GM12878 (cell line): ENCODE data around the gene CDC37L1. TPM values are rescaled to one million over a fixed set of nuclear protein-coding genes. Genes with fewer than 3 reads are reported as not detected.
A peak's percentile ranks its signal among the peaks of the same experiment; 100 is the strongest.

Experiments used
- ATAC-seq: fragments of 200-7000 bp; cut with Tn5 transposase; 3 replicates; pipeline ENCODE4 v1.9.1; 2020; ENCODE audit warnings: mild to moderate bottlenecking, moderate library complexity
- BruUV-seq: library from RNA; stranded (reverse); fragments of 400-500 nt; replicated peaks from 2 replicates; lab custom pipeline; 2021; lab: Mats Ljungman, UMichigan
- CTCF ChIA-PET: fragments of 300-600 bp; sonication (Branson Sonifier 250); formaldehyde crosslinking; extraction: SDS; loops from one replicate; lab custom pipeline; 2021; ENCODE audit warnings: inconsistent platforms; lab: Yijun Ruan, JAX
- POLR2A ChIA-PET: fragments of 350-600 bp; formaldehyde crosslinking; extraction: SDS; loops from one replicate; lab custom pipeline; 2021; ENCODE audit warnings: inconsistent platforms; lab: Charles Lee
- RAD21 ChIA-PET: fragments of 300-600 bp; sonication (Branson Sonifier 250); formaldehyde crosslinking; loops from one replicate; lab custom pipeline; 2023; ENCODE audit warnings: antibody characterized with exemption; ENCODE audit not compliant: unreplicated experiment; lab: Charles Lee
- SMC1A ChIA-PET: fragments of 300-600 bp; sonication (Branson Sonifier 250); formaldehyde crosslinking; loops from one replicate; lab custom pipeline; 2023; ENCODE audit not compliant: unreplicated experiment, uncharacterized antibody; lab: Charles Lee
- DNase-seq: peaks from one replicate; pipeline ENCODE4 v3.0.0-alpha.2; 2011; ENCODE audit warnings: low read depth, low spot score
- FAIRE-seq: peaks from 3 replicates; lab custom pipeline; 2011; peaks lifted over from hg19 to GRCh38; lab: Jason Lieb, UNC
- H2AFZ ChIP-seq: 2 replicates; pipeline ENCODE4 v1.6.0; 2011; ENCODE audit warnings: low read depth, low read length, control low read depth; ENCODE audit not compliant: control insufficient read depth
- H3K27ac ChIP-seq: 2 replicates; pipeline ENCODE4 v1.5.1; 2011; ENCODE audit warnings: control low read depth; ENCODE audit not compliant: control insufficient read depth, insufficient read depth
- H3K27me3 ChIP-seq, 2 experiments: replicated peaks in 1 of 2; 2 replicates each; pipeline versions ENCODE4 v1.6.0 to v1.6.1; 2011; ENCODE audit warnings: low read length in 1 of 2; ENCODE audit not compliant: control insufficient read depth in 2 of 2, insufficient read depth in 2 of 2
- H3K36me3 ChIP-seq, 2 experiments: 2 replicates each; pipeline ENCODE4 v1.5.1; 2011; ENCODE audit warnings: low read length in 1 of 2; ENCODE audit not compliant: control insufficient read depth in 2 of 2, insufficient read depth in 2 of 2
- H3K4me1 ChIP-seq: 2 replicates; pipeline ENCODE4 v1.6.1; 2011; ENCODE audit warnings: mild to moderate bottlenecking, low read length, moderate library complexity, mixed read lengths; ENCODE audit not compliant: control insufficient read depth, insufficient read depth
- H3K4me2 ChIP-seq: 2 replicates; pipeline ENCODE4 v1.6.0; 2011; ENCODE audit warnings: control low read depth; ENCODE audit not compliant: control insufficient read depth, insufficient read depth
- H3K4me3 ChIP-seq: fragments of 200-600 bp; sonication (generic); 2 replicates; pipeline ENCODE4 v1.5.1; 2016
- H3K79me2 ChIP-seq: 2 replicates; pipeline ENCODE4 v1.6.0; 2011; ENCODE audit warnings: low read length; ENCODE audit not compliant: control insufficient read depth, insufficient read depth
- H3K9ac ChIP-seq: 2 replicates; pipeline ENCODE4 v1.8.0; 2011; ENCODE audit warnings: low read length, control low read depth, mixed read lengths; ENCODE audit not compliant: control insufficient read depth, insufficient read depth
- H3K9me3 ChIP-seq: replicated peaks from 3 replicates; pipeline ENCODE4 v1.5.1; 2011; ENCODE audit warnings: mild to moderate bottlenecking, low read length; ENCODE audit not compliant: control insufficient read depth, insufficient read depth
- H4K20me1 ChIP-seq: 2 replicates; pipeline ENCODE4 v1.6.0; 2011; ENCODE audit not compliant: control insufficient read depth, insufficient read depth
- BACH1 ChIP-seq: fragments of 450-650 bp; IDR thresholded peaks from 2 replicates; pipeline ENCODE4 v1.6.1; 2017; ENCODE audit warnings: mild to moderate bottlenecking, borderline replicate concordance
- CREM ChIP-seq: IDR thresholded peaks from 2 replicates; pipeline ENCODE4 v1.6.1; 2014; ENCODE audit warnings: antibody characterized with exemption, low read depth
- E2F8 ChIP-seq: fragments of 450-650 bp; IDR thresholded peaks from 2 replicates; pipeline ENCODE4 v1.6.1; 2018; ENCODE audit warnings: mild to moderate bottlenecking, low read depth, moderate library complexity; ENCODE audit not compliant: partially characterized antibody
- MEF2A ChIP-seq: IDR thresholded peaks from 2 replicates; pipeline ENCODE4 v1.6.1; 2011; ENCODE audit warnings: low read depth, mild to moderate bottlenecking, low read length, moderate library complexity; ENCODE audit not compliant: insufficient read depth
- NBN ChIP-seq: fragments of 450-650 bp; IDR thresholded peaks from 2 replicates; pipeline ENCODE4 v1.6.1; 2016
- NR2F1 ChIP-seq: fragments of 450-650 bp; conservative IDR thresholded peaks from 2 replicates; pipeline ENCODE4 v1.6.1; 2017; ENCODE audit warnings: mild to moderate bottlenecking
- NRF1 ChIP-seq: conservative IDR thresholded peaks from 2 replicates; pipeline ENCODE4 v1.6.1; 2011; ENCODE audit warnings: mild to moderate bottlenecking, low read depth, low read length, improper control_type of control experiment
- PAX5 ChIP-seq: IDR thresholded peaks from 2 replicates; pipeline ENCODE4 v1.6.1; 2011; ENCODE audit warnings: low read depth, low read length, borderline replicate concordance
- PKNOX1 ChIP-seq: fragments of 450-650 bp; IDR thresholded peaks from 2 replicates; pipeline ENCODE4 v1.6.1; 2016; ENCODE audit warnings: mild to moderate bottlenecking
- POLR2AphosphoS5 ChIP-seq: IDR thresholded peaks from 2 replicates; pipeline ENCODE4 v1.6.1; 2011; ENCODE audit warnings: mild to moderate bottlenecking, low read length, inconsistent platforms
- RFX5 ChIP-seq: IDR thresholded peaks from 2 replicates; pipeline ENCODE4 v1.6.1; 2011; ENCODE audit warnings: low read depth, low read length, improper control_type of control experiment
- SMARCA5 ChIP-seq: fragments of 450-650 bp; IDR thresholded peaks from 2 replicates; pipeline ENCODE4 v1.6.1; 2017; ENCODE audit warnings: mild to moderate bottlenecking
- SPI1 ChIP-seq: IDR thresholded peaks from 2 replicates; pipeline ENCODE4 v1.6.1; 2011; ENCODE audit warnings: low read depth, mild to moderate bottlenecking, low read length, moderate library complexity, borderline replicate concordance; ENCODE audit not compliant: insufficient read depth
- TCF12 ChIP-seq: IDR thresholded peaks from 2 replicates; pipeline ENCODE4 v1.6.1; 2011; ENCODE audit warnings: low read depth, mild to moderate bottlenecking, low read length
- ZNF217 ChIP-seq: fragments of 450-650 bp; IDR thresholded peaks from 2 replicates; pipeline ENCODE4 v1.6.1; 2017; ENCODE audit warnings: antibody characterized with exemption, mild to moderate bottlenecking
- ZNF384 ChIP-seq: IDR thresholded peaks from 2 replicates; pipeline ENCODE4 v1.6.1; 2012; ENCODE audit warnings: low read depth, mild to moderate bottlenecking, low read length, improper control_type of control experiment, borderline replicate concordance
- WGBS: methylation state at CpG from one replicate; pipeline ENCODE4 v1.1.6; 2016; ENCODE audit warnings: low lambda C conversion rate; ENCODE audit not compliant: insufficient replicate concordance, insufficient coverage; ENCODE audit errors: missing lambda C conversion rate; 5-methylcytosine and 5-hydroxymethylcytosine counted together
- in situ Hi-C: fragments of 300-500 bp; cut with MboI; formaldehyde crosslinking; loops from 9 replicates; pipeline ENCODE4 v1.14.3; 2018; ENCODE audit warnings: mixed read lengths
- intact Hi-C: fragments of 100-400 bp; cut with micrococcal nuclease; formaldehyde crosslinking; loops from one replicate; pipeline ENCODE4 v1.14.2; 2022; ENCODE audit not compliant: unreplicated experiment
- polyA plus RNA-seq, 11 experiments: library from polyadenylated mRNA; depleted of rRNA in 4 of 11; unstranded in 6 of 11; stranded (reverse) in 5 of 11; fragments of >200 nt; fragmentation: Nextera tagmentation in 4 of 11; fragmentation: Illumina TruSeq in 1 of 11; extraction: Ambion mirVana in 4 of 11; extraction: Trizol in 1 of 11; gene quantifications; 1 replicate in 1 of 11; 2 replicates in 10 of 11; pipeline versions ENCODE4 v1.2.1 to v1.2.3, GENCODE V29; 2011 to 2016; ENCODE audit warnings: inconsistent platforms in 2 of 11, missing spikeins in 2 of 11, low read depth in 1 of 11
- total RNA-seq, 4 experiments: library from RNA; depleted of rRNA in 3 of 4; stranded (reverse); fragments of >200 nt in 3 of 4; fragmentation: Illumina TruSeq in 1 of 4; extraction: Trizol in 1 of 4; gene quantifications; 2 replicates each; pipeline versions ENCODE4 v1.2.1 to v1.2.3, GENCODE V29; 2013 to 2021
- TF ChIP-seq, protein P1 (sequence below): fragments of 450-650 bp; conservative IDR thresholded peaks from 2 replicates; pipeline ENCODE4 v1.6.1; 2017; ENCODE audit warnings: mild to moderate bottlenecking, moderate library complexity

CDC37L1 gene
- total and polyA plus RNA-seq, 10 of the 15 experiments (the other 5 are each of a cell fraction or from before 2014, with no cell fraction given): 2.2 to 16.6 (median 8.2) TPM

DNA sequence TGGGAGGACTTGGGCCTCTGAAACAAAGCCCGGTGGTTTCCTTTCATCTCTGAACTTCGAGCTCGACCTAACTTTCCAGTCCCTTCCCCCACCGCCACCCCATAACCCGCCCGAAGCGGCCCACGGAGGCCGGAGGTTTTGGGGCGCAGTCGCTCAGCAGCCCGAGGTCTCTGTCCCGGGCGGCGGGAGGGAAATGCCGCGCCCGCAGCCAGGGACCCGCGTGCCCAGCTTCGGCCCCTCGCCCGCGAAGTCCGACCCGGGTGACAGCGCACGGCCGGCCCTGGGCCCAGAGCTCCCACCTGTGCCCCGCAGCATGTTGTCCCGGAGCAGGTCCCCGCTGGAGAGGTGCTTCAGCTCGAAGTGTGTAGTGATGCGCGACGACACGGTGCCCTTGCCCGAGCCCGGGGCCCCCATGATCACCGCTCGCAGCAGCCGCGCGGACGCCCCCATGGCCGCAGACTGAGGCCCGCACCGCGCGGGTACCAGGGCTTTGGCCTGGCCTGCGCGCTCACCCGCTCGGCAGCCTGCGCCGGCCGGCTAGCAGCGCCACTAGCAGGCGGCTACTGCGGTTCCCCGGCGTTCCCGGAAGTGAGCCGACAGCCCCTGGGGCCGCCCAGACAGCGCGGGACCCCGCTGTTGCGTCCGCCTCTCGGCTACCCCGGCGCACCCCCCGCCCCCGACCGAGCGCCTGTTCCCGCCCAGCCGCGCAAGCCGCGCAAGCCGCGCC is 61.4 kb downstream of the CDC37L1 start, which contains the start of gene AK3:
Gene AK3, minus strand, starts transcription at position 565 of the 727 bp plus-strand sequence. Its CDS starts 115 bp downstream, at position 450.
- intact Hi-C loops (loop anchor here (2.0 to 5.0 kb wide), 5 partner anchors 54 to 852 kb away; partner anchors contain the start of genes CDC37L1 and PLGRKT), in situ Hi-C loops (no loop called here)
- 1% methylated on average over 70 of the region's 84 CpGs for WGBS
- ChIA-PET SMC1A (interaction anchor here (0.6 to 1.9 kb wide), 9 partner anchors 11 to 246 kb away, joined by 3 to 7 read pairs (median 4); partner anchors contain the start of genes PLPP6 and RCL1), POLR2A (interaction anchor here (0.5 to 1.4 kb wide), 9 partner anchors 12 to 888 kb away, joined by 3 to 6 read pairs (median 4); partner anchors contain the start of genes RCL1 and SPATA6L), RAD21 (interaction anchor here (0.7 to 1.9 kb wide), 14 partner anchors 9 to 850 kb away, joined by 3 to 11 read pairs (median 4); partner anchors contain the start of genes CD274, CDC37L1 and SPATA6L), CTCF (interaction anchor here (0.5 to 2.1 kb wide), 15 partner anchors 9 to 356 kb away, joined by 3 to 14 read pairs (median 4); partner anchors contain the start of genes CDC37L1 and SPATA6L)
- peak within 1 kb of the TSS; percentile 80 for H3K27ac ChIP-seq
- H4K20me1 ChIP-seq: no peaks in the 10 kb centered on the region
- no TSS peak for BruUV-seq
- H3K9me3 ChIP-seq: no peaks in the 10 kb centered on the region
- H3K36me3 ChIP-seq: no peaks in the 10 kb centered on the region
- peak within 1 kb of the TSS; percentile 92 for H3K4me3 ChIP-seq
- peaks cover 49% of the 10 kb centered on the region for H3K79me2 ChIP-seq
- H3K4me1 ChIP-seq: peaks cover 8% of the 10 kb centered on the region
- peak within 1 kb of the TSS; percentile 78 for H3K9ac ChIP-seq
- no peaks in the 10 kb centered on the region for H3K27me3 ChIP-seq
- peak within 1 kb of the TSS; percentile 94 for H3K4me2 ChIP-seq
- FAIRE-seq (no peak), DNase-seq (no peak), ATAC-seq (peak; percentile 94)
- H2AFZ ChIP-seq: peak within 1 kb of the TSS; percentile 89
- TF ChIP-seq NR2F1 (peak; percentile 85), CREM (no peak), TCF12 (peak; percentile 36; the same call in 1 of the 2 replicates), ZNF217 (no peak; the same call in 1 of the 2 replicates), BACH1 (peak; percentile 80; the same call in 1 of the 2 replicates), NRF1 (no peak; the same call in 1 of the 2 replicates), SPI1 (no peak), POLR2AphosphoS5 (peak; percentile 88), RFX5 (peak; percentile 16; the same call in 1 of the 2 replicates), SMARCA5 (peak; percentile 92), PAX5 (peak; percentile 78; the same call in 1 of the 2 replicates), MEF2A (no peak), PKNOX1 (no peak; the same call in 1 of the 2 replicates), ZNF384 (no peak), E2F8 (no peak), NBN (no peak; the same call in 1 of the 2 replicates)
- TF ChIP-seq, protein P1, sequence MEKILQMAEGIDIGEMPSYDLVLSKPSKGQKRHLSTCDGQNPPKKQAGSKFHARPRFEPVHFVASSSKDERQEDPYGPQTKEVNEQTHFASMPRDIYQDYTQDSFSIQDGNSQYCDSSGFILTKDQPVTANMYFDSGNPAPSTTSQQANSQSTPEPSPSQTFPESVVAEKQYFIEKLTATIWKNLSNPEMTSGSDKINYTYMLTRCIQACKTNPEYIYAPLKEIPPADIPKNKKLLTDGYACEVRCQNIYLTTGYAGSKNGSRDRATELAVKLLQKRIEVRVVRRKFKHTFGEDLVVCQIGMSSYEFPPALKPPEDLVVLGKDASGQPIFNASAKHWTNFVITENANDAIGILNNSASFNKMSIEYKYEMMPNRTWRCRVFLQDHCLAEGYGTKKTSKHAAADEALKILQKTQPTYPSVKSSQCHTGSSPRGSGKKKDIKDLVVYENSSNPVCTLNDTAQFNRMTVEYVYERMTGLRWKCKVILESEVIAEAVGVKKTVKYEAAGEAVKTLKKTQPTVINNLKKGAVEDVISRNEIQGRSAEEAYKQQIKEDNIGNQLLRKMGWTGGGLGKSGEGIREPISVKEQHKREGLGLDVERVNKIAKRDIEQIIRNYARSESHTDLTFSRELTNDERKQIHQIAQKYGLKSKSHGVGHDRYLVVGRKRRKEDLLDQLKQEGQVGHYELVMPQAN: peak; percentile 92
